HUDEP-2 (cell line): ENCODE results near the gene NMNAT3.
A peak's percentile ranks its signal among the peaks of the same experiment; 100 is the strongest.

Experiments
- DNase-seq, 76 experiments: peaks; one replicate each; lab custom pipeline; 2025; ENCODE audit not compliant: unreplicated experiment in 76 of 76; lab: John Stamatoyannopoulos, UW

NMNAT3 gene

GRCh38 chr3:139677388-139678155 lies at the start of gene NMNAT3:
NMNAT3 (minus strand) TSS chr3:139677972; CDS start chr3:139627724, 50,248 bp downstream.
- DNase-seq, result peak in 73 of 76 experiments; percentile 5 to 86 (median 70)

GRCh38 chr3:139721370-139721769 lies 43.6 kb upstream of the NMNAT3 start:
- no peak for DNase-seq

GRCh38 chr3:139718415-139718814 lies 40.6 kb upstream of the NMNAT3 start:
- peak in 12 of 76 experiments; percentile 0 to 37 (median 6) for DNase-seq

- DNase-seq, result no peak
These were observed 39.2 kb upstream of the NMNAT3 start for GRCh38 chr3:139716908-139717485.

GRCh38 chr3:139715743-139716360 lies 38.1 kb upstream of the NMNAT3 start:
- no peak for DNase-seq

GRCh38 chr3:139715166-139715565 lies 37.4 kb upstream of the NMNAT3 start:
- DNase-seq, result no peak

- DNase-seq, result no peak
These were observed 32.4 kb upstream of the NMNAT3 start for GRCh38 chr3:139710212-139710611.

- DNase-seq, result no peak
These were observed 27.9 kb upstream of the NMNAT3 start for GRCh38 chr3:139705631-139706030.

- DNase-seq, result no peak
These were observed 18.5 kb upstream of the NMNAT3 start for GRCh38 chr3:139696314-139696604.

GRCh38 chr3:139695426-139696313 lies 17.9 kb upstream of the NMNAT3 start:
- DNase-seq, result no peak

GRCh38 chr3:139695007-139695406 lies 17.2 kb upstream of the NMNAT3 start:
- DNase-seq, result no peak

- DNase-seq, result no peak
These were observed 16.8 kb upstream of the NMNAT3 start for GRCh38 chr3:139694542-139694941.

- no peak for DNase-seq
These were observed 13.8 kb upstream of the NMNAT3 start for GRCh38 chr3:139691619-139692018.

- DNase-seq, result no peak
These were observed 12.0 kb upstream of the NMNAT3 start for GRCh38 chr3:139689708-139690228.

- DNase-seq, result no peak
These were observed 11.3 kb upstream of the NMNAT3 start for GRCh38 chr3:139689122-139689521.

- no peak for DNase-seq
These were observed 9.7 kb upstream of the NMNAT3 start for GRCh38 chr3:139687431-139687830.

- no peak for DNase-seq
These were observed 8.9 kb upstream of the NMNAT3 start for GRCh38 chr3:139686624-139687023.

- DNase-seq, result no peak
These were observed 8.4 kb upstream of the NMNAT3 start for GRCh38 chr3:139686206-139686605.

GRCh38 chr3:139679220-139679775 lies 1.5 kb upstream of the NMNAT3 start:
- DNase-seq, result peak in 21 of 76 experiments; percentile 3 to 71 (median 15)

- peak in 19 of 76 experiments; percentile 3 to 54 (median 27) for DNase-seq
These were observed 962 bp downstream of the NMNAT3 start for GRCh38 chr3:139676632-139677387.
